Mucosa of rectum (tissue), 2 donors: Measurements from ENCODE around the gene ELOF1.
A peak's percentile ranks its signal among the peaks of the same experiment; 100 is the strongest.

Experiments used
- H3K27ac ChIP-seq, 2 donors: one replicate each; pipeline ENCODE4 v1.7.0; 2013; ENCODE audit warnings: inconsistent platforms in 2 of 2, low read depth in 2 of 2, low read length in 2 of 2
- H3K27me3 ChIP-seq, 2 donors: one replicate each; pipeline ENCODE4 v1.7.0; 2013; ENCODE audit warnings: low read length in 2 of 2; ENCODE audit not compliant: control insufficient read depth in 2 of 2, insufficient read depth in 2 of 2
- H3K36me3 ChIP-seq, 2 donors: one replicate each; pipeline ENCODE4 v1.7.0; 2013; ENCODE audit warnings: low read length in 2 of 2; ENCODE audit not compliant: control insufficient read depth in 2 of 2, insufficient read depth in 2 of 2
- H3K4me1 ChIP-seq, 2 donors: one replicate each; pipeline ENCODE4 v1.7.0; 2013; ENCODE audit warnings: low read length in 2 of 2, mild to moderate bottlenecking in 1 of 2; ENCODE audit not compliant: control insufficient read depth in 2 of 2, insufficient read depth in 2 of 2
- H3K4me3 ChIP-seq, 2 donors: one replicate each; pipeline ENCODE4 v1.7.0; 2013; ENCODE audit warnings: low read length in 2 of 2
- H3K9ac ChIP-seq, 2 donors: one replicate each; pipeline ENCODE4 v1.7.0; 2013; ENCODE audit warnings: low read length in 2 of 2, low read depth in 1 of 2, mild to moderate bottlenecking in 1 of 2
- H3K9me3 ChIP-seq, 2 donors: one replicate each; pipeline ENCODE4 v1.7.0; 2013; ENCODE audit warnings: low read length in 2 of 2; ENCODE audit not compliant: control insufficient read depth in 2 of 2
- donor health status: healthy.
- donor health status: Normal muscosa, but diverticular disease.

The ELOF1 gene

DNA sequence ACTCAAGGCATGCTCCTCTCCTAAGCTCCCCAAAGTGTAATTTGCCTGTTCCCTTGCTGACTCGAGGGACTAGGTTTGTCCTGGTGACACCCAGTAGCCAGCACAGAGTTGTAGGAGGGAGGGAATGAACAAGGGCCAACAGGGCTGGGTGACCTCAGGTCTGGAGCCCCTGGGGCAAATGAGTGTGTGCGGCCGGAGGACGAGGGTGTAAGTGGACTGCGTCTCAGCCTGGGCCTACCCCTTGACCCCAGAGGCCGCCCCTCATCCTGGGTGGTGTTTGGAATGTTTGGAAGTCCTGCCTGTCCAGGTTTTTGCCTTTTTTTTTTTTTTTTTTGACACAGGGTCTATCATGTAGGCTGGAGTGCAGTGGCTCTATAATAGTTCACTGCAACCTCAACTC, 52.1 kb downstream of the ELOF1 start:
- H3K4me1 ChIP-seq = peaks cover 6 to 11% of the 10 kb centered on the region in 2 donors
- no peak overlapping the region for H3K4me3 ChIP-seq
- no peak overlapping the region for H3K27ac ChIP-seq

GRCh38 chr19:11506101-11506555, 52.9 kb downstream of the ELOF1 start:
- Histone ChIP-seq H3K36me3 (peaks cover 0 to 2% of the 10 kb centered on the region in 2 donors), H3K9ac (peak overlapping the region; percentile 72 to 90), H3K4me1 (peaks cover 6 to 11% of the 10 kb centered on the region in 2 donors), H3K9me3 (no peaks in the 10 kb centered on the region), H3K27me3 (no peaks in the 10 kb centered on the region), H3K27ac (peak overlapping the region; percentile 94), H3K4me3 (peak overlapping the region; percentile 81 to 85)

More for the DNA sequence above, 52.1 kb downstream of the ELOF1 start:
- H3K9ac ChIP-seq = no peak overlapping the region
- peaks cover 0 to 7% of the 10 kb centered on the region in 2 donors for H3K36me3 ChIP-seq
- H3K9me3 ChIP-seq = no peaks in the 10 kb centered on the region
- no peaks in the 10 kb centered on the region for H3K27me3 ChIP-seq

DNA sequence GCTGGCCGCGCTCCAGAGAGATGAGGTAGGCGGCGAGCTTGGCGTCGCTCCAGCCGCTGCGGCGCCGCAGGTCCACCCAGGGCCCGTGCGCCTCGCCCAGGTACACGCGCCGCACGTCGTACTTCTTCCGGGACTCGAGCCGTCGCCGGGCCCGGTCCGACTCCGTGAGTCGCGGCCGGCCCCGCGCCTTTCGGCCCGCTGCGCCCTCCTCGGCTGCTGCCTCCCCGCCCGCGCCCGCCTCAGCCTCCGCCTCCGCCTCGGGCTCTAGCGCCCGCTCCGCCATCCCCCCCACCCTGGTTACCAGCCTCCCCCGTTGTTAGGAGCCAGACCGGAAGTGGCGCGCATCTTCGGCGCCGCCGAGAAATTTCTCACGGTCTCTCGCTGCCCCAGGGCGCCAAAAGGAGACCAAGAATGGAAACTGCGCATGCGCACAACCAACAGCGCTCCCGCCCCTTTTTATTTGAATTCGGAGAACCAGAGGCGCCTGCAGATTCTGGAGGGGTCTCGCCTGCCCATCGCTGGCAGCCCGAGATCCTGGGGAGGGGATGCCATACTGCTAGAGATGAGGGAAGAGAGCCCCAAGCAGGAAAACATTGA, 53.4 kb downstream of the ELOF1 start, which contains the start of gene ZNF653:
TSS of gene ZNF653 (minus strand) at position 336 of the 597 bp plus-strand sequence. CDS start at position 283, 53 bp downstream.
- Histone ChIP-seq H3K4me3 (peak within 1 kb of the TSS; percentile 81 to 85), H3K4me1 (peaks cover 6 to 11% of the 10 kb centered on the region in 2 donors), H3K9ac (peak within 1 kb of the TSS; percentile 72 to 90), H3K27me3 (no peaks in the 10 kb centered on the region), H3K27ac (peak within 1 kb of the TSS; percentile 94), H3K36me3 (peaks cover 0 to 2% of the 10 kb centered on the region in 2 donors), H3K9me3 (no peaks in the 10 kb centered on the region)

- peaks cover 0 to 2% of the 10 kb centered on the region in 2 donors for H3K36me3 ChIP-seq
- no peaks in the 10 kb centered on the region for H3K27me3 ChIP-seq
- H3K9ac ChIP-seq = peak overlapping the region; percentile 72 to 90
- H3K4me3 ChIP-seq = peak overlapping the region; percentile 81 to 85
- peaks cover 6 to 11% of the 10 kb centered on the region in 2 donors for H3K4me1 ChIP-seq
- H3K27ac ChIP-seq = peak overlapping the region; percentile 94
- H3K9me3 ChIP-seq = no peaks in the 10 kb centered on the region
Observed at GRCh38 chr19:11505032-11505503, 54.0 kb downstream of the ELOF1 start.

DNA sequence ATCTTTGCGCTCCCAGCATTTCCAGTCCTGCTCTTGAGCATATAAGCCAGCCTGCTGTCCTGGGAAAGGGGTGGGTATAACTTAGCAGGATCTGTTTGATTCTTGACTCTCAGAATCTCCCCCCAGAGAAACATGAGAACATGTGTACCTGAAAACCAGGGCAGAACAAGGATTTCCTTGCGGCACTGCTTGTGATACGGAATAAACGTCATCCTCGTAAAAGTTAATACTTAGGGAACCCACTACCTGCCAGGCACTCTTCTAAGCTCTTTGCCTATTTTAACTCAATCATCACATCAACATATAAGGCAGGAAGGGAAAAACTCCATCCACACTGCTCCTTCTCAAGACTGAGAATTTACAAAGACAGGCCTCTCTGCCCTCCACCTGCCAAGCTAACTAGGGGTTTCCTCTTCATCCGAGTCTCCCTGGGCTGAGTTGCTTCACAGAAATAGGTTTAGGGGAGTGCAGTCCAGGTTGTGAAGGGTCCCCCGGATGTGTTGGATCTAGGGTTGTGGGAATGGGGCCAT, 54.5 kb downstream of the ELOF1 start:
- H3K9ac ChIP-seq = peak overlapping the region; percentile 44 to 90
- peak overlapping the region; percentile 81 to 85 for H3K4me3 ChIP-seq
- H3K4me1 ChIP-seq = peaks cover 6 to 11% of the 10 kb centered on the region in 2 donors

More for the DNA sequence above, 54.5 kb downstream of the ELOF1 start:
- Histone ChIP-seq H3K9me3 (no peaks in the 10 kb centered on the region), H3K27me3 (no peaks in the 10 kb centered on the region), H3K36me3 (peaks cover 0 to 2% of the 10 kb centered on the region in 2 donors), H3K27ac (peak overlapping the region; percentile 65 to 71)
